WTC11 (cell line): ENCODE results near the gene PHF12. TPM values are rescaled to one million over a fixed set of nuclear protein-coding genes. Genes with fewer than 3 reads are reported as not detected.
A peak's percentile ranks its signal among the peaks of the same experiment; 100 is the strongest.
"Not testable (repeated sequence)": the region's sequence is repeated elsewhere in the genome, so short reads cannot be mapped to it uniquely, and the experiment has no call there.

Source experiments
- ATAC-seq: fragments of 200-7000 bp; cut with Tn5 transposase; 2 replicates; pipeline ENCODE4 v1.10.0; 2021; ENCODE audit warnings: mild to moderate bottlenecking, moderate library complexity
- CTCF ChIA-PET: fragments of 300-600 bp; sonication (Branson Sonifier 250); formaldehyde crosslinking; loops from one replicate; lab custom pipeline; 2021; ENCODE audit warnings: antibody characterized with exemption; lab: Charles Lee
- POLR2A ChIA-PET: fragments of 350-600 bp; sonication (Branson Sonifier 250); formaldehyde crosslinking; loops from one replicate; lab custom pipeline; 2021; ENCODE audit warnings: antibody characterized with exemption; lab: Charles Lee
- DNase-seq: peaks from one replicate; pipeline ENCODE4 v3.0.0; 2021; ENCODE audit warnings: low spot score
- H3K27ac Mint-ChIP-seq: 2 replicates; pipeline ENCODE4 v1.8.0; 2021; ENCODE audit warnings: mixed read lengths
- H3K27me3 Mint-ChIP-seq: 2 replicates; pipeline ENCODE4 v1.8.0; 2021; ENCODE audit warnings: low read depth, mild to moderate bottlenecking, moderate library complexity, mixed read lengths
- H3K36me3 Mint-ChIP-seq: 2 replicates; pipeline ENCODE4 v1.8.0; 2021; ENCODE audit warnings: mixed read lengths
- H3K4me1 Mint-ChIP-seq: 2 replicates; pipeline ENCODE4 v1.8.0; 2022; ENCODE audit warnings: mixed read lengths
- H3K4me3 Mint-ChIP-seq: 2 replicates; pipeline ENCODE4 v1.8.0; 2021; ENCODE audit warnings: mild to moderate bottlenecking, moderate library complexity, mixed read lengths
- H3K9me3 Mint-ChIP-seq: 2 replicates; pipeline ENCODE4 v1.8.0; 2021; ENCODE audit warnings: mixed read lengths
- ATF1 ChIP-seq: sonication (generic); formaldehyde crosslinking; IDR thresholded peaks from 2 replicates; pipeline ENCODE4 v1.8.1; 2023; ENCODE audit warnings: mild to moderate bottlenecking, moderate library complexity, missing genetic modification reagents
- ELF4 ChIP-seq: sonication (generic); formaldehyde crosslinking; IDR thresholded peaks from 2 replicates; pipeline ENCODE4 v1.8.1; 2022; ENCODE audit warnings: low read depth, mild to moderate bottlenecking, moderate library complexity, missing genetic modification reagents
- ETV6 ChIP-seq: sonication (generic); formaldehyde crosslinking; IDR thresholded peaks from 2 replicates; pipeline ENCODE4 v1.8.1; 2022; ENCODE audit warnings: mild to moderate bottlenecking, missing genetic modification reagents
- FOXP1 ChIP-seq: sonication (generic); formaldehyde crosslinking; IDR thresholded peaks from 2 replicates; pipeline ENCODE4 v1.8.0; 2022; ENCODE audit warnings: missing genetic modification reagents, mild to moderate bottlenecking, moderate library complexity, borderline replicate concordance
- GRHL2 ChIP-seq: fragments of 250-450 bp; sonication (Bioruptor Pico); IDR thresholded peaks from 2 replicates; pipeline ENCODE4 v1.8.0; 2022; ENCODE audit warnings: mild to moderate bottlenecking, moderate library complexity; ENCODE audit not compliant: insufficient replicate concordance, severe bottlenecking
- GTF2I ChIP-seq: fragments of 250-450 bp; sonication (Bioruptor Pico); conservative IDR thresholded peaks from 2 replicates; pipeline ENCODE4 v1.4.0; 2021; ENCODE audit warnings: mild to moderate bottlenecking
- HMGA2 ChIP-seq: fragments of 250-450 bp; sonication (Bioruptor Pico); IDR thresholded peaks from 2 replicates; pipeline ENCODE4 v1.4.0; 2021; ENCODE audit warnings: mild to moderate bottlenecking, moderate library complexity
- MYBL2 ChIP-seq: sonication (generic); formaldehyde crosslinking; IDR thresholded peaks from 2 replicates; pipeline ENCODE4 v1.8.1; 2023; ENCODE audit warnings: mild to moderate bottlenecking, moderate library complexity, missing genetic modification reagents
- NFATC4 ChIP-seq: fragments of 250-450 bp; sonication (Bioruptor Pico); IDR thresholded peaks from 2 replicates; pipeline ENCODE4 v1.9.0; 2021; ENCODE audit warnings: mild to moderate bottlenecking
- OVOL2 ChIP-seq: fragments of 250-450 bp; sonication (Bioruptor Pico); IDR thresholded peaks from 2 replicates; pipeline ENCODE4 v1.9.0; 2021; ENCODE audit warnings: mild to moderate bottlenecking, borderline replicate concordance
- PRRX2 ChIP-seq: fragments of 250-450 bp; sonication (Bioruptor Pico); IDR thresholded peaks from 2 replicates; pipeline ENCODE4 v1.8.0; 2021; ENCODE audit warnings: mild to moderate bottlenecking
- SP1 ChIP-seq: sonication (generic); formaldehyde crosslinking; conservative IDR thresholded peaks from 2 replicates; pipeline ENCODE4 v1.8.1; 2022; ENCODE audit warnings: missing genetic modification reagents
- TEAD1 ChIP-seq: sonication (generic); formaldehyde crosslinking; IDR thresholded peaks from 2 replicates; pipeline ENCODE4 v1.8.0; 2022; ENCODE audit warnings: mild to moderate bottlenecking, missing genetic modification reagents
- ZBTB21 ChIP-seq: sonication (generic); formaldehyde crosslinking; IDR thresholded peaks from 2 replicates; pipeline ENCODE4 v1.8.1; 2023; ENCODE audit warnings: mild to moderate bottlenecking, missing genetic modification reagents, borderline replicate concordance
- ZNF121 ChIP-seq: sonication (generic); formaldehyde crosslinking; IDR thresholded peaks from 2 replicates; pipeline ENCODE4 v1.8.0; 2023; ENCODE audit warnings: missing genetic modification reagents
- ZNF219 ChIP-seq: sonication (generic); formaldehyde crosslinking; IDR thresholded peaks from 2 replicates; pipeline ENCODE4 v1.8.0; 2023; ENCODE audit warnings: missing genetic modification reagents, mild to moderate bottlenecking, borderline replicate concordance
- ZNF232 ChIP-seq: sonication (generic); formaldehyde crosslinking; IDR thresholded peaks from 2 replicates; pipeline ENCODE4 v1.8.0; 2022; ENCODE audit warnings: mild to moderate bottlenecking, missing genetic modification reagents
- ZNF317 ChIP-seq: sonication (generic); formaldehyde crosslinking; IDR thresholded peaks from 2 replicates; pipeline ENCODE4 v1.8.1; 2023; ENCODE audit warnings: low read depth, mild to moderate bottlenecking, moderate library complexity, missing genetic modification reagents, borderline replicate concordance
- total RNA-seq: library from RNA; stranded (reverse); gene quantifications from 3 replicates; pipeline ENCODE4 v1.2.3, GENCODE V29; 2021
- TF ChIP-seq, protein P1 (sequence below): fragments of 250-450 bp; sonication (Bioruptor Pico); IDR thresholded peaks from 2 replicates; pipeline ENCODE4 v2.1.2; 2022; ENCODE audit warnings: mild to moderate bottlenecking, moderate library complexity
- TF ChIP-seq, protein P2 (sequence below): sonication (generic); formaldehyde crosslinking; IDR thresholded peaks from 2 replicates; pipeline ENCODE4 v1.8.0; 2023; ENCODE audit warnings: missing genetic modification reagents
- TF ChIP-seq, protein P3 (sequence below): sonication (generic); formaldehyde crosslinking; IDR thresholded peaks from 2 replicates; pipeline ENCODE4 v1.8.1; 2022; ENCODE audit warnings: mild to moderate bottlenecking, missing genetic modification reagents, moderate library complexity, borderline replicate concordance
- TF ChIP-seq, protein P4 (sequence below): sonication (generic); formaldehyde crosslinking; IDR thresholded peaks from 2 replicates; pipeline ENCODE4 v1.8.1; 2022; ENCODE audit warnings: low read depth, missing genetic modification reagents, borderline replicate concordance
- TF ChIP-seq, protein P5 (sequence below): sonication (generic); formaldehyde crosslinking; IDR thresholded peaks from 2 replicates; pipeline ENCODE4 v1.8.1; 2022; ENCODE audit warnings: missing genetic modification reagents, borderline replicate concordance

PHF12 gene
- total RNA-seq, 1 experiment from 2014 or later, result 69.8 TPM

DNA sequence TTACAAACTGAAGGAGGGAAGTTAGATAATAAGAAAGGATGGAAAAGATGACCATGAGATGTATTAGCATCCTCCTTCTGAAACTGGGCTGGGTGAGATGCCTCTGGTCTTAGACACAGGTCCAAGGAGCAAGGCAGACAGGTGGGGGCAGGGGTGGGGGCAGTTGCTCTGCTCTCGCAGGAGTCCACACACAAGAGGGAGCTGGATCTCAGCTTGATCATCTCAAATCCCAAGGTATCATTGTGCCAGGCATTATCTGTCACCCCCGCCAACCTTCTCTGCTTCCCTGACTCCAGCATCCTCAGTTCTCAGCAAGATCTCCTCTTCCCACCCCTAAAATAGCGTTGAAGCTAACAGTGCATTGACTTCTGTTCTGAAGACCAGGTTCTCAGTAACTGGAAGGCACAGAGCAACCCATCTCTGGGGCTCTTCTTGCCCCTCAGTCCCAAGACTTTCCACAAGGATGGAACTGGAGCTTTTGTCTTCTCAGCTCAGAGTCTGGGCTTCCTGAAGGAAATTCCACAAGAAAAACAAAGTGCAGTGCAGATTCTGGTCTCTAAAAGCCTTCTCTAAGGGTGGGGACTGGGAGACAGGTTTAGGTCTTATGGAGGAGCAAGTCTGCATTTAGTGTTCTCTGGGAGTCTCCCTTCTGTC lies 55.4 kb downstream of the PHF12 start (continued):
- TF ChIP-seq OVOL2 (CRISPR knock-in tag) (no peak), ZBTB21 (CRISPR knock-in tag) (no peak)
- TF ChIP-seq, all 79 proteins: peak for 0

DNA sequence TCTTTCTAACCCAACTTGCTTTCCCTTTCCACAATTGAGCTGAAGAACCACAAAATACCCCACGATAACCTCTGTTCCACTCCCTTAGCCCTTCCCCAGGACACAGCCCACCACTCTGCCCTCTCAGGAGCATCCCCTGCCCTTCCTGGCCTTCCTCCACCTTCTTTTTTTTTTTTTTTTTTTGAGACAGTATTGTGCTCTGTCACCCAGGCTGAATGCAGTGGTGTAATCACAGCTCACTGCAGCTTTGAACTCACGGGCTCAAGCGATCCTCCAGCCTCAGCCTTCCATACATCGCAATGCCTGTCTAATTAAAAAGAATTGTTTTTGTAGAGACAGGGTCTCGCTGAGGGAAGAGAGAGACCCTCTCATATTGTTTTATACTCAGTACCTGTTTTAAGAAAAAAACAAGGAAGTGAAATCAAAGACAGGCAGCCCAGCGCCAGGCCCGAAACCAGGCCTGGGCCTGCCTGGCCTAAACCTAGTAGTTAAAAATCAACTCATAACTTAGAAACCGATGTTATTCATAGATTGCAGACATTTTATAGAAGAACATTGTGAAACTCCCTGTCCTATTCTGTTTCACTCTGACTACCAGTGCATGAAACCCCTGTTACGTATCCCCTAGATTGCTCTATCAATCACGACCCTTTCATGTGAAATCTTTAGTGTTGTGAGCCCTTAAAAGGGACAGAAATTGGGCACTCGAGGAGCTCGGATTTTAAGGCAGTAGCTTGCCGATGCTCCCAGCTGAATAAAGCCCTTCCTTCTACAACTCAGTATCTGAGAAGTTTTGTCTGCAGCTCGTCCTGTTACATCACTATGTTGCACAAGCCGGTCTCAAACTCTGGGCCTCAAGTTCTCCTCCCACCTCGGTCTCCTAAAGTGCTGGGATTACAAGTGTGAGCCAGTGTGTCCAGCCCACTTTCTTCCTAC lies 57.8 kb downstream of the PHF12 start:
- H3K27ac Mint-ChIP-seq, result peak overlapping the region; percentile 37; the same call in 1 of the 2 replicates
- H3K4me3 Mint-ChIP-seq, result not testable (repeated sequence)
- POLR2A ChIA-PET, result interaction anchor here (0.6 kb wide), 2 partner anchors 34 to 82 kb away, joined by 3 to 4 read pairs; no protein-coding TSS in a partner anchor

DNA sequence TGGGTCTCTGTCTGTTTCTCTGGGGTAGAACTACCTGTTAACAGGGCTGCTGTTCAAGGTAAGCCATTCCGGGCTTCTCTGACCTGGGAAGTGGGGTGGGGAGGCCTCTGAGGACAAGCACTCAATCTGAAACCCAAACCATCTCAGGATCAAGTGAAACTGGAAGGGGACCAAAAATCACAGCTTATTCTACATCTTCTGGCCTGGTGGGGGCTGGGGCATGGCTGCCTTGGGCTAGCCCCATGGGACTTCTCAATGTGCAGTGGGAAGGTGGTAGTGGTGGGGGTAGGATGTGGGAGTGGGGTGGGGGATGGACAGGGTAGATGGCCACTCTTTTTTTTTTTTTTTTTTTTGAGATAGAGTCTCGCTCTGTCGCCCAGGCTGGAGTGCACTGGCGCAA lies 59.3 kb downstream of the PHF12 start:
- no peak for ATAC-seq
- DNase-seq, result no peak
- POLR2A ChIA-PET, result no interaction called here
- CTCF ChIA-PET, result interaction anchor here (1.6 kb wide), 1 partner anchor 128 kb away, joined by 5 read pairs; no protein-coding TSS in a partner anchor
- H3K36me3 Mint-ChIP-seq, result peaks cover 8% of the 10 kb centered on the region
- no peak for TF ChIP-seq PRRX2 (CRISPR knock-in tag)
- no peak for TF ChIP-seq ZNF219 (CRISPR knock-in tag)
- TF ChIP-seq ETV6 (CRISPR knock-in tag), result no peak
- TF ChIP-seq, protein P1, sequence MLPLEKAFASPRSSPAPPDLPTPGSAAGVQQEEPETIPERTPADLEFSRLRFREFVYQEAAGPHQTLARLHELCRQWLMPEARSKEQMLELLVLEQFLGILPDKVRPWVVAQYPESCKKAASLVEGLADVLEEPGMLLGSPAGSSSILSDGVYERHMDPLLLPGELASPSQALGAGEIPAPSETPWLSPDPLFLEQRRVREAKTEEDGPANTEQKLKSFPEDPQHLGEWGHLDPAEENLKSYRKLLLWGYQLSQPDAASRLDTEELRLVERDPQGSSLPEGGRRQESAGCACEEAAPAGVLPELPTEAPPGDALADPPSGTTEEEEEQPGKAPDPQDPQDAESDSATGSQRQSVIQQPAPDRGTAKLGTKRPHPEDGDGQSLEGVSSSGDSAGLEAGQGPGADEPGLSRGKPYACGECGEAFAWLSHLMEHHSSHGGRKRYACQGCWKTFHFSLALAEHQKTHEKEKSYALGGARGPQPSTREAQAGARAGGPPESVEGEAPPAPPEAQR, result no peak
- TF ChIP-seq ELF4 (CRISPR knock-in tag), result no peak
- no peak for TF ChIP-seq ZNF121
- no peak for TF ChIP-seq FOXP1 (CRISPR knock-in tag)
- TF ChIP-seq TEAD1, result no peak
- TF ChIP-seq HMGA2, result no peak
- H3K4me3 Mint-ChIP-seq, result no peak overlapping the region
- no peak overlapping the region for H3K27ac Mint-ChIP-seq
- no peaks in the 10 kb centered on the region for H3K27me3 Mint-ChIP-seq
- H3K9me3 Mint-ChIP-seq, result no peaks in the 10 kb centered on the region
- peaks cover 22% of the 10 kb centered on the region for H3K4me1 Mint-ChIP-seq

More for the DNA sequence above, 57.8 kb downstream of the PHF12 start:
- CTCF ChIA-PET, result interaction anchor here (0.7 to 5.1 kb wide), 4 partner anchors 14 to 224 kb away, joined by 3 to 25 read pairs (median 4); no protein-coding TSS in a partner anchor
- DNase-seq, H3K9me3 Mint-ChIP-seq, H3K36me3 Mint-ChIP-seq, ATAC-seq, H3K27me3 Mint-ChIP-seq: not testable (repeated sequence)
- H3K4me1 Mint-ChIP-seq, result peaks cover 26% of the 10 kb centered on the region

DNA sequence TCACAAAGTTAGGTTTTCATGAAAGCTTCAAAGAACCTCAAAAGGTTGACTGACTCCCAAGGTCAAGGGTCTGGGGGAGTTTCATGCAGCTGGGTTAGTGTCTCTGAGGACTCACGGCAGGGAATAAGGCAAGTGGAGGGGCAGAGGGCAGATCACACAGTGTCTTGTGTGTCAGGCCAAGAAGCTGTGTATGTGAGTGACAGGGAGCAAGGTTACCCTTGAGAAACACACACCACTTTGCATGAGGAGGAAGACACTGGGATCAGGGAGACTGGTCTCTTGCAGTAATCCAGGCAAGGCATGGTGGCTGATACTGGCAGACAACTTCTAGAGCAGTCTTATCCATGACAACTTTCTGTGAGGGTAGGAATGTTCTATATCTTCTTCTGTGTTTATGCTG lies 60.1 kb downstream of the PHF12 start:
- peaks cover 15% of the 10 kb centered on the region for H3K4me1 Mint-ChIP-seq
- no peak overlapping the region for H3K4me3 Mint-ChIP-seq
- no peak overlapping the region for H3K27ac Mint-ChIP-seq
- no peaks in the 10 kb centered on the region for H3K27me3 Mint-ChIP-seq
- POLR2A ChIA-PET, result no interaction called here
- peaks cover 8% of the 10 kb centered on the region for H3K36me3 Mint-ChIP-seq
- ATAC-seq, result no peak
- CTCF ChIA-PET, result interaction anchor here (1.4 to 1.6 kb wide), 2 partner anchors 127 to 226 kb away, joined by 5 to 8 read pairs; no protein-coding TSS in a partner anchor
- no peak for DNase-seq
- no peaks in the 10 kb centered on the region for H3K9me3 Mint-ChIP-seq
- TF ChIP-seq NFATC4 (CRISPR knock-in tag), result no peak
- no peak for TF ChIP-seq GRHL2 (CRISPR knock-in tag)
- no peak for TF ChIP-seq ATF1
- no peak for TF ChIP-seq ZNF232 (CRISPR knock-in tag)
- TF ChIP-seq ZNF317, result no peak
- TF ChIP-seq FOXP1 (CRISPR knock-in tag), result no peak
- TF ChIP-seq, protein P2, sequence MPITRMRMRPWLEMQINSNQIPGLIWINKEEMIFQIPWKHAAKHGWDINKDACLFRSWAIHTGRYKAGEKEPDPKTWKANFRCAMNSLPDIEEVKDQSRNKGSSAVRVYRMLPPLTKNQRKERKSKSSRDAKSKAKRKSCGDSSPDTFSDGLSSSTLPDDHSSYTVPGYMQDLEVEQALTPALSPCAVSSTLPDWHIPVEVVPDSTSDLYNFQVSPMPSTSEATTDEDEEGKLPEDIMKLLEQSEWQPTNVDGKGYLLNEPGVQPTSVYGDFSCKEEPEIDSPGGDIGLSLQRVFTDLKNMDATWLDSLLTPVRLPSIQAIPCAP (CRISPR knock-in tag), result no peak
- TF ChIP-seq, protein P3, sequence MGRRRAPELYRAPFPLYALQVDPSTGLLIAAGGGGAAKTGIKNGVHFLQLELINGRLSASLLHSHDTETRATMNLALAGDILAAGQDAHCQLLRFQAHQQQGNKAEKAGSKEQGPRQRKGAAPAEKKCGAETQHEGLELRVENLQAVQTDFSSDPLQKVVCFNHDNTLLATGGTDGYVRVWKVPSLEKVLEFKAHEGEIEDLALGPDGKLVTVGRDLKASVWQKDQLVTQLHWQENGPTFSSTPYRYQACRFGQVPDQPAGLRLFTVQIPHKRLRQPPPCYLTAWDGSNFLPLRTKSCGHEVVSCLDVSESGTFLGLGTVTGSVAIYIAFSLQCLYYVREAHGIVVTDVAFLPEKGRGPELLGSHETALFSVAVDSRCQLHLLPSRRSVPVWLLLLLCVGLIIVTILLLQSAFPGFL (CRISPR knock-in tag), result no peak
- no peak for TF ChIP-seq MYBL2 (CRISPR knock-in tag)
- TF ChIP-seq GTF2I (CRISPR knock-in tag), result no peak
- TF ChIP-seq, protein P4, sequence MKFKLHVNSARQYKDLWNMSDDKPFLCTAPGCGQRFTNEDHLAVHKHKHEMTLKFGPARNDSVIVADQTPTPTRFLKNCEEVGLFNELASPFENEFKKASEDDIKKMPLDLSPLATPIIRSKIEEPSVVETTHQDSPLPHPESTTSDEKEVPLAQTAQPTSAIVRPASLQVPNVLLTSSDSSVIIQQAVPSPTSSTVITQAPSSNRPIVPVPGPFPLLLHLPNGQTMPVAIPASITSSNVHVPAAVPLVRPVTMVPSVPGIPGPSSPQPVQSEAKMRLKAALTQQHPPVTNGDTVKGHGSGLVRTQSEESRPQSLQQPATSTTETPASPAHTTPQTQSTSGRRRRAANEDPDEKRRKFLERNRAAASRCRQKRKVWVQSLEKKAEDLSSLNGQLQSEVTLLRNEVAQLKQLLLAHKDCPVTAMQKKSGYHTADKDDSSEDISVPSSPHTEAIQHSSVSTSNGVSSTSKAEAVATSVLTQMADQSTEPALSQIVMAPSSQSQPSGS (CRISPR knock-in tag), result no peak
- TF ChIP-seq, protein P5, sequence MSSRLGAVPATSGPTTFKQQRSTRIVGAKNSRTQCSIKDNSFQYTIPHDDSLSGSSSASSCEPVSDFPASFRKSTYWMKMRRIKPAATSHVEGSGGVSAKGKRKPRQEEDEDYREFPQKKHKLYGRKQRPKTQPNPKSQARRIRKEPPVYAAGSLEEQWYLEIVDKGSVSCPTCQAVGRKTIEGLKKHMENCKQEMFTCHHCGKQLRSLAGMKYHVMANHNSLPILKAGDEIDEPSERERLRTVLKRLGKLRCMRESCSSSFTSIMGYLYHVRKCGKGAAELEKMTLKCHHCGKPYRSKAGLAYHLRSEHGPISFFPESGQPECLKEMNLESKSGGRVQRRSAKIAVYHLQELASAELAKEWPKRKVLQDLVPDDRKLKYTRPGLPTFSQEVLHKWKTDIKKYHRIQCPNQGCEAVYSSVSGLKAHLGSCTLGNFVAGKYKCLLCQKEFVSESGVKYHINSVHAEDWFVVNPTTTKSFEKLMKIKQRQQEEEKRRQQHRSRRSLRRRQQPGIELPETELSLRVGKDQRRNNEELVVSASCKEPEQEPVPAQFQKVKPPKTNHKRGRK (CRISPR knock-in tag), result no peak
- no peak for TF ChIP-seq ZNF121
- no peak for TF ChIP-seq SP1
